Mucosa of stomach (tissue), 1 donor: ENCODE results near the gene GPATCH2L.

Experiments used
- H3K27me3 ChIP-seq: one replicate; pipeline ENCODE4 v1.7.0; 2013; ENCODE audit warnings: mild to moderate bottlenecking, low read length; ENCODE audit not compliant: control insufficient read depth, insufficient read depth
- H3K36me3 ChIP-seq: one replicate; pipeline ENCODE4 v1.7.0; 2013; ENCODE audit warnings: low read length; ENCODE audit not compliant: control insufficient read depth, insufficient read depth
- H3K4me1 ChIP-seq: one replicate; pipeline ENCODE4 v1.7.0; 2013; ENCODE audit warnings: mild to moderate bottlenecking, low read length; ENCODE audit not compliant: control insufficient read depth, insufficient read depth
- H3K4me3 ChIP-seq: one replicate; pipeline ENCODE4 v1.7.0; 2013; ENCODE audit warnings: low read length
- H3K9ac ChIP-seq: one replicate; pipeline ENCODE4 v1.7.0; 2013; ENCODE audit warnings: mild to moderate bottlenecking, low read length, moderate library complexity
- H3K9me3 ChIP-seq: one replicate; pipeline ENCODE4 v1.7.0; 2013; ENCODE audit warnings: mild to moderate bottlenecking, low read length, moderate library complexity; ENCODE audit not compliant: control insufficient read depth
- donor health status: Pancreatic carcinoma.

GPATCH2L gene

DNA sequence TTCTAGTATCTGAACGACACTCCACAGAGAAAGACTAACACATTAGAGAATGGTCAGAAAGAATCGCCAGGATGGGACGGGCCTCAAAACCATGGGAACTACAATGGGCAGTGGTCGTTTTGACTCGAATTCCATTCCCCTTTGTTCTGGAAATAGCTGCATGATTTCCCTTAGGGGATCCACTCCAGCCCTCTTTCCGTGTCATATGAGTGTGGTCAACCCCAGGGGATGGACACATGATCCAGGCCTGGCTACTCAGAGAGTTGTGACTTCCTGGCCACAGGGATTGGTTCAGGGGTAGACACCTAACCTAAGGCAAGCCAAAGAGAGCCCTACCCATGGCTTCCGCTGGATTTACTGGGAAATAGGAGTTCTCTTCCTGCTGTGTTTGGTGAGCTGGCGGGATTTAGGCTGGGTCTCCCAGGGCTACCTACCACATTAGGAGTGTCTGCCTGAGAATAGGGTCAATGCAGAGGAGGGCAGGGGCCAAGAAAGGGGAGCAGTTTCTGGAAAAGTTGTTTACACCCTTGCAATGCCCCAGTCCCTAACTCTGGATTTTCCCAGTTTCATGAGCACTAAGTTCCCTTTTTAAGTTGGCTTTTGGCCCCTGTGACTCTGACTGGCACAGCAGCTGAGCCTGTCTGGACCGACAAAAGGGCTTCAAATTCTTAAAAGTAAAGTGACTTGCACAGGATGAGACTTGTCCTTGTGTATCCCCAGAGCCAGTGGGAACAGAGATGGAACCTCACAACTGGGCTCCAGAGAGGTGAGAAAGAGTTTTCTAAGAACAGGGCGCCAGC is 28.1 kb upstream of the GPATCH2L start:
- Histone ChIP-seq H3K36me3 (no peaks in the 10 kb centered on the region), H3K9ac (no peak overlapping the region), H3K27me3 (peaks cover 8% of the 10 kb centered on the region), H3K4me3 (no peak overlapping the region), H3K4me1 (no peaks in the 10 kb centered on the region), H3K9me3 (no peaks in the 10 kb centered on the region)

- H3K4me1 ChIP-seq, result no peaks in the 10 kb centered on the region
- no peaks in the 10 kb centered on the region for H3K36me3 ChIP-seq
Observed at GRCh38 chr14:76125511-76125910, 26.2 kb upstream of the GPATCH2L start.

DNA sequence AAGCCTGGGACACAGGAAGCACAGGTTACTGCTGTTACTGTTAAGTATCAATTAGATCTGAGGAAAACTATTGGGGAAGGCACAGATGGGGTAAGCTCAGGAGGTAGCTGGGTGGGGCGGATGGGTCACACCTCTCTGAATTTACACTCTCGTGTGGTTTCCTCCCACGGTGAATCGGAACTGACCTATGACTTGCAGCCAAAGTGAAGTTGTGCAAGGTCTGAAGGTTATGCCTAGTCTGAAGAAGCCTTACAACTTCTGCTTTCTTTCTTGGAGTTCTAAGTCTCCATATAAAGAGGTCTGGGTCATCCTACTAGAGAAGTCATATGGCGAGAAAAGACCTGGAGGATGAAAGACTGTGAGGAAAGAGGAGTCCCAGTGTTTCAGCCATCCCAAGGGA is 25.6 kb upstream of the GPATCH2L start:
- peaks cover 20% of the 10 kb centered on the region for H3K27me3 ChIP-seq
- H3K9ac ChIP-seq, result no peak overlapping the region
- H3K4me1 ChIP-seq, result no peaks in the 10 kb centered on the region
- no peaks in the 10 kb centered on the region for H3K9me3 ChIP-seq
- no peak overlapping the region for H3K4me3 ChIP-seq
- H3K36me3 ChIP-seq, result no peaks in the 10 kb centered on the region

More at GRCh38 chr14:76125511-76125910, 26.2 kb upstream of the GPATCH2L start:
- H3K4me3 ChIP-seq, result no peak overlapping the region
- no peaks in the 10 kb centered on the region for H3K9me3 ChIP-seq
- H3K9ac ChIP-seq, result no peak overlapping the region
- peaks cover 14% of the 10 kb centered on the region for H3K27me3 ChIP-seq

- Histone ChIP-seq H3K36me3 (no peaks in the 10 kb centered on the region), H3K9ac (no peak overlapping the region), H3K27me3 (peaks cover 32% of the 10 kb centered on the region), H3K9me3 (no peaks in the 10 kb centered on the region), H3K4me1 (no peaks in the 10 kb centered on the region), H3K4me3 (no peak overlapping the region)
Observed at GRCh38 chr14:76129851-76130576, 21.7 kb upstream of the GPATCH2L start.

GRCh38 chr14:76131071-76131965 is 20.4 kb upstream of the GPATCH2L start:
- Histone ChIP-seq H3K9me3 (no peaks in the 10 kb centered on the region), H3K27me3 (peaks cover 33% of the 10 kb centered on the region), H3K36me3 (no peaks in the 10 kb centered on the region), H3K9ac (no peak overlapping the region), H3K4me1 (no peaks in the 10 kb centered on the region), H3K4me3 (no peak overlapping the region)

- Histone ChIP-seq H3K36me3 (no peaks in the 10 kb centered on the region), H3K9me3 (no peaks in the 10 kb centered on the region), H3K4me1 (no peaks in the 10 kb centered on the region), H3K27me3 (peaks cover 47% of the 10 kb centered on the region), H3K9ac (no peak overlapping the region), H3K4me3 (no peak overlapping the region)
Observed at GRCh38 chr14:76133103-76133502, 18.6 kb upstream of the GPATCH2L start.

DNA sequence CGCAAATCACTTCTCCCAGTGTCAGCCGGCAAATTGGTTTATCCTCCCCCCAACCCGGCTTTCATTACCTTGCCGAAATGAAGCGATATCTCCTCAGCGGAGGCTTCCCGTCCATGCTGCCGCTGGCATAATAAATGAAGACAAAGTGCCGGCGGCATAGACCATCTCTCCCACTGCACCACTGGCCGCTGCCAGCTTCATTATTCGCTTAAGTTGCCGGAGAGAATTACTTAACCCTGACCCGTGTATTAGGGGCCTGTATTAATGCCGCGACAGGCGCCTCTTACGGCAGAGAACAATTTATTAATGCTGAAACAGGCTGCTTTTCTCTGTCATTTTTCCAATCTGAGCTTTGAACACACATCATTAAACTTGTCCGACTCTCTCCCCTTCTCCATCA is 17.5 kb upstream of the GPATCH2L start:
- no peak overlapping the region for H3K9ac ChIP-seq
- peaks cover 58% of the 10 kb centered on the region for H3K27me3 ChIP-seq
- no peaks in the 10 kb centered on the region for H3K9me3 ChIP-seq
- H3K4me1 ChIP-seq, result no peaks in the 10 kb centered on the region
- no peaks in the 10 kb centered on the region for H3K36me3 ChIP-seq
- no peak overlapping the region for H3K4me3 ChIP-seq

DNA sequence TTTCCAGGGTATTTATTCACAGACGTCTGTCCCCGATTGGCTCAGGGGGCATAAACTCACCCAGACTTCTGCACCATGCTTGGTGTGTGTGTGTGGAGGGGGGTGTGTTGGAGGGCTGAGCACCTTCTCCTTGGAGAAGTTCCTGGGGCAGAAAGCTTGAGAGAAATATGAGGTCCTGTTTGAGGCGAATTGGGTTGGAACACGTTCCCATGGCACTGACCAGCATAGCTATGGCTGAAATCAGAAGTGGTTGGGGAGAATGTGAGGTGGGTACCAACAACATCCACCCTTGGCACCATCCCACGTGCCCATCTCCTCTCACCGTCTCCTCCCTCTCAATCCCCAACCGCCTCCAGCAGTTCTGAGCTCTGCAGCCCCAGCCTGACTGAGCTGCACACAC is 16.0 kb upstream of the GPATCH2L start:
- H3K4me1 ChIP-seq, result no peaks in the 10 kb centered on the region
- no peaks in the 10 kb centered on the region for H3K9me3 ChIP-seq
- no peak overlapping the region for H3K4me3 ChIP-seq
- peaks cover 65% of the 10 kb centered on the region for H3K27me3 ChIP-seq
- H3K36me3 ChIP-seq, result no peaks in the 10 kb centered on the region
- no peak overlapping the region for H3K9ac ChIP-seq

DNA sequence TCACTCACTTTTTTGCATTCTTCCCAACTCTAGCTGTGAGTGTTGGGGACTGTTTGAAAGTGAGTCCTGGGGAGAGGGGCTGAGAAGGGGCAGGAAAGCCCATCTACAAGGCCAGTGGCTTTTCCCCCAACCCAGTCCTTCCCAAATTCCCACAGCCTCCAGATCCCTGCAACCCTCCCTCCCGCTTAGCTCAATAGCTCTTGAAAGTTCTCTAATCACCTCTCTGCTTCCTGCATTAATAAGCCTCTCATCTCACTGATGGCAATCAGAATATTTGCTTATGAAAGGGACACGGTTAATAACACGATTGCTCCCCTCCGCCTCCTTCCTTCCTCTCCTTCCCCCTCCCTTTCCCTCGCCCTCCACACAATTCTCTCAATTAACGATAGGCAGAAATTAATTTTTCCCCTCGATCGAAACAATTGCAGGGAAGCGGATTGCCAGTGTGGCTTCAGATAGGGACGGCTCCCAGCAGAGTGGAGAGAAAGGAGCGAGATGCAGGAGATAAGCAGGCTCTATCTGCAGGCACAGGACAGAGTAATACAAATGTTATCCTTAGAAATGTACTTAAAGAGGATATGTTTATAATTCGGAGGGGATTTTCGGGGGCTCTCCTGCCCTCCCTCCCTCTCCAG is 15.1 kb upstream of the GPATCH2L start:
- Histone ChIP-seq H3K4me3 (no peak overlapping the region), H3K9ac (no peak overlapping the region), H3K9me3 (no peaks in the 10 kb centered on the region), H3K27me3 (peaks cover 61% of the 10 kb centered on the region), H3K36me3 (no peaks in the 10 kb centered on the region), H3K4me1 (no peaks in the 10 kb centered on the region)

GRCh38 chr14:76138119-76138757 is 13.5 kb upstream of the GPATCH2L start:
- Histone ChIP-seq H3K9ac (no peak overlapping the region), H3K9me3 (no peaks in the 10 kb centered on the region), H3K4me1 (no peaks in the 10 kb centered on the region), H3K4me3 (no peak overlapping the region), H3K36me3 (no peaks in the 10 kb centered on the region), H3K27me3 (peaks cover 54% of the 10 kb centered on the region)
